ENCODE measurements around the gene FADD. TPM values are rescaled to one million over a fixed set of nuclear protein-coding genes. Genes with fewer than 3 reads are reported as not detected.
A peak's percentile ranks its signal among the peaks of the same experiment; 100 is the strongest.
"Not testable (repeated sequence)": the region's sequence is repeated elsewhere in the genome, so short reads cannot be mapped to it uniquely, and the experiment has no call there.

Gene FADD
- total and polyA plus RNA-seq, 10 donors: 11.3 to 28.8 (median 23.1) TPM

- 80 to 89% (median 85%) methylated on average over 7 of the region's 7 CpGs for WGBS, 5 donors
- no peak for TF ChIP-seq POLR2AphosphoS5 (IDR thresholded peaks at IDR 0.05)
- Histone ChIP-seq H3K27ac (no peak overlapping the region), H3K4me1 (peaks cover 0 to 13% (median 4%) of the 10 kb centered on the region in 6 donors), H3K36me3 (no peaks in the 10 kb centered on the region), H3K27me3 (replicated peaks in 1 of 7) (peaks cover 0 to 37% (median 7%) of the 10 kb centered on the region in 7 donors), H3K4me3 (no peak overlapping the region), H3K9me3 (no peaks in the 10 kb centered on the region)
- intact Hi-C loops (cut with DNase I; ENCODE audit: low total_unique reads): no loop called here
- no peak for DNase-seq
These were observed 9.4 kb upstream of the FADD start for GRCh38 chr11:70193411-70194292.

GRCh38 chr11:70194792-70195791, 8.0 kb upstream of the FADD start:
- TF ChIP-seq, protein P1, sequence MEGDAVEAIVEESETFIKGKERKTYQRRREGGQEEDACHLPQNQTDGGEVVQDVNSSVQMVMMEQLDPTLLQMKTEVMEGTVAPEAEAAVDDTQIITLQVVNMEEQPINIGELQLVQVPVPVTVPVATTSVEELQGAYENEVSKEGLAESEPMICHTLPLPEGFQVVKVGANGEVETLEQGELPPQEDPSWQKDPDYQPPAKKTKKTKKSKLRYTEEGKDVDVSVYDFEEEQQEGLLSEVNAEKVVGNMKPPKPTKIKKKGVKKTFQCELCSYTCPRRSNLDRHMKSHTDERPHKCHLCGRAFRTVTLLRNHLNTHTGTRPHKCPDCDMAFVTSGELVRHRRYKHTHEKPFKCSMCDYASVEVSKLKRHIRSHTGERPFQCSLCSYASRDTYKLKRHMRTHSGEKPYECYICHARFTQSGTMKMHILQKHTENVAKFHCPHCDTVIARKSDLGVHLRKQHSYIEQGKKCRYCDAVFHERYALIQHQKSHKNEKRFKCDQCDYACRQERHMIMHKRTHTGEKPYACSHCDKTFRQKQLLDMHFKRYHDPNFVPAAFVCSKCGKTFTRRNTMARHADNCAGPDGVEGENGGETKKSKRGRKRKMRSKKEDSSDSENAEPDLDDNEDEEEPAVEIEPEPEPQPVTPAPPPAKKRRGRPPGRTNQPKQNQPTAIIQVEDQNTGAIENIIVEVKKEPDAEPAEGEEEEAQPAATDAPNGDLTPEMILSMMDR (IDR thresholded peaks at IDR 0.05 in 8 of 11, conservative IDR thresholded peaks at IDR 0.05 in 3 of 11): no peak
- TF ChIP-seq POLR2A (IDR thresholded peaks at IDR 0.05): no peak
- TF ChIP-seq POLR2AphosphoS5 (IDR thresholded peaks at IDR 0.05): no peak
- no peaks in the 10 kb centered on the region for H3K9me3 ChIP-seq
- H3K27me3 ChIP-seq (replicated peaks in 1 of 7): peaks cover 0 to 37% (median 7%) of the 10 kb centered on the region in 7 donors
- DNase-seq: no peak
- peaks cover 0 to 13% (median 4%) of the 10 kb centered on the region in 6 donors for H3K4me1 ChIP-seq
- 64 to 83% (median 81%) methylated on average over 3 of the region's 3 CpGs for WGBS, 5 donors
- intact Hi-C loops (cut with DNase I; ENCODE audit: low total_unique reads): loop anchor here (5.0 kb wide), 2 partner anchors 278 to 508 kb away; no protein-coding TSS in a partner anchor
- no peaks in the 10 kb centered on the region for H3K36me3 ChIP-seq
- no peak overlapping the region for H3K4me3 ChIP-seq
- no peak overlapping the region for H3K27ac ChIP-seq

DNA sequence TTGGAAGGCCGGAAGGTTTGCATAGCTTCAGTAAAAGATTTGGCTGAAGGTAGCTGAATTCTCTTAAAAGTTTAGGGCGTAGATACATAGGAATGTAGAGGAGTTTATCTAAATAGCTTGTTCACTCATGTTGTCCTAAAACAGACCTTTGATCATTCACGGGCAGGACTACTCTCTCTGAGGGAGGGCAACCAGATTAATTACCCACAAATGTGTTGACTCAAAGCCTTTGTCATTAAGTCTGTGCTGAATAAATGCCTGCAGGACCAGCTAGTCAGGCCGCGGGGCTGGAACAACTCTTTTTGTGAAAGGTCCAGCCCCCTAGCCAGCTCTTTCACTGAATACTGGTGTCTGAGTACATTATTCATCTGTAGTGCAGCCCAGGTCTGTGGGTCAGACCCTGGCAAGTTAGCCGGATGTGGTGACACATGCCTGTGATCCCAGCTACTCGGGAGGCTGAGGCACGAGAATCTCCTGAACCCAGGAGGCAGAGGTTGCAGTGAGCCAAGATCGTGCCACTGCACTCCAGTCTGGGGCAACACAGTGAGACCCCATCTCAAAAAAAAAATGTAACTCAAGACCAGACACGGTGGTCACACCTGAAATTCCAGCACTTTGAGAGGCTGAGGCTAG, 2.8 kb upstream of the FADD start:
- Histone ChIP-seq H3K27me3 (replicated peaks in 1 of 7) (peaks cover 0 to 7% (median 4%) of the 10 kb centered on the region in 7 donors), H3K4me3 (no peak overlapping the region), H3K4me1 (peaks cover 20 to 35% (median 24%) of the 10 kb centered on the region in 6 donors), H3K27ac (no peak overlapping the region), H3K36me3 (peaks cover 0 to 8% (median 2%) of the 10 kb centered on the region in 6 donors), H3K9me3 (no peaks in the 10 kb centered on the region)
- intact Hi-C loops (cut with DNase I; ENCODE audit: low total_unique reads): no loop called here
- peak; percentile 23 for DNase-seq
- no peak for TF ChIP-seq POLR2A (IDR thresholded peaks at IDR 0.05)
- TF ChIP-seq, protein P1 (IDR thresholded peaks at IDR 0.05 in 8 of 11, conservative IDR thresholded peaks at IDR 0.05 in 3 of 11): no peak
- no peak for TF ChIP-seq POLR2AphosphoS5 (IDR thresholded peaks at IDR 0.05)
- WGBS, 5 donors: 64 to 88% (median 81%) methylated on average over 10 of the region's 10 CpGs

- H3K9me3 ChIP-seq; H3K27ac ChIP-seq; H3K27me3 ChIP-seq (replicated peaks in 1 of 7); H3K4me3 ChIP-seq; intact Hi-C loops (cut with DNase I; ENCODE audit: low total_unique reads): not testable (repeated sequence)
- peak; percentile 44 for DNase-seq
- Histone ChIP-seq H3K36me3 (peaks cover 0 to 15% (median 6%) of the 10 kb centered on the region in 6 donors), H3K4me1 (peaks cover 20 to 39% (median 30%) of the 10 kb centered on the region in 6 donors)
- WGBS, 5 donors: 88 to 96% (median 93%) methylated on average over 3 of the region's 3 CpGs
These were observed 2.0 kb upstream of the FADD start for GRCh38 chr11:70201047-70201446.
